K562 (cell line): ENCODE data around the gene NFS1. TPM values are rescaled to one million over a fixed set of nuclear protein-coding genes. Genes with fewer than 3 reads are reported as not detected.

Source experiments
- ATAC-seq: fragments of 200-7000 bp; cut with Tn5 transposase; 3 replicates; pipeline ENCODE4 v1.9.1; 2020; ENCODE audit warnings: moderate library complexity
- BruUV-seq: library from RNA; stranded (reverse); fragments of 400-500 nt; replicated peaks from 2 replicates; lab custom pipeline; 2021; lab: Mats Ljungman, UMichigan
- CTCF ChIA-PET: fragments of 300-600 bp; formaldehyde crosslinking; extraction: SDS; loops from one replicate; lab custom pipeline; 2021; ENCODE audit warnings: low intra/inter-chr PET ratio; lab: Yijun Ruan, JAX
- POLR2A ChIA-PET: fragments of 300-600, 350-650 bp; sonication (Branson Sonifier 250); formaldehyde crosslinking; extraction: SDS; loops from one replicate; lab custom pipeline; 2021; ENCODE audit warnings: antibody characterized with exemption, inconsistent platforms; lab: Yijun Ruan, JAX
- DNase-seq, 4 experiments: peaks; one replicate each; pipeline versions ENCODE4 v3.0.0 to v3.0.0-alpha.2; 2011 to 2018; ENCODE audit warnings: low spot score in 3 of 4, mixed read lengths in 3 of 4; ENCODE audit errors: extremely low read depth in 1 of 4
- FAIRE-seq: peaks from 2 replicates; lab custom pipeline; 2011; peaks lifted over from hg19 to GRCh38; lab: Jason Lieb, UNC
- H2AFZ ChIP-seq: 2 replicates; pipeline ENCODE4 v1.6.0; 2011; ENCODE audit warnings: low read depth, low read length, control low read depth, inconsistent platforms
- H3K27ac ChIP-seq: fragments of 200-600 bp; 3 replicates; pipeline ENCODE4 v1.8.0; 2011; ENCODE audit warnings: low read depth, mild to moderate bottlenecking, control low read depth, inconsistent platforms, low read length, moderate library complexity, mixed read lengths; ENCODE audit errors: extremely low read depth
- H3K27me3 ChIP-seq, 2 experiments: fragments of 300-600 bp in 1 of 2; 2 replicates in 1 of 2; 3 replicates in 1 of 2; pipeline versions ENCODE4 v1.6.0 to v1.8.0; 2011; ENCODE audit warnings: inconsistent platforms in 2 of 2, low read length in 2 of 2, mild to moderate bottlenecking in 1 of 2, mixed read lengths in 1 of 2, moderate library complexity in 1 of 2; ENCODE audit not compliant: control insufficient read depth in 2 of 2, insufficient read depth in 2 of 2
- H3K36me3 ChIP-seq: fragments of 300-600 bp; 3 replicates; pipeline ENCODE4 v1.8.0; 2011; ENCODE audit warnings: mild to moderate bottlenecking, low read length, inconsistent platforms; ENCODE audit not compliant: control insufficient read depth, insufficient read depth
- H3K4me1 ChIP-seq, 2 experiments: fragments of 200-600 bp in 1 of 2; replicated peaks in 1 of 2; 2 replicates in 1 of 2; 3 replicates in 1 of 2; pipeline versions ENCODE4 v1.5.1 to v1.8.0; 2011; ENCODE audit warnings: inconsistent platforms in 2 of 2, low read length in 2 of 2, mild to moderate bottlenecking in 1 of 2, mixed read lengths in 1 of 2, moderate library complexity in 1 of 2; ENCODE audit not compliant: control insufficient read depth in 2 of 2, insufficient read depth in 2 of 2
- H3K4me2 ChIP-seq: 2 replicates; pipeline ENCODE4 v1.6.1; 2011; ENCODE audit warnings: low read length, control low read depth, inconsistent platforms, mixed read lengths; ENCODE audit not compliant: insufficient read depth
- H3K4me3 ChIP-seq: fragments of 200-600 bp; sonication (generic), shearing (Covaris generic); 2 replicates; pipeline ENCODE4 v1.5.1; 2016; ENCODE audit warnings: control low read depth, inconsistent platforms
- H3K79me2 ChIP-seq: fragments of 200-600 bp; 3 replicates; pipeline ENCODE4 v1.8.0; 2011; ENCODE audit warnings: low read length, inconsistent platforms; ENCODE audit not compliant: control insufficient read depth, insufficient read depth
- H3K9ac ChIP-seq, 2 experiments: 2 replicates each; pipeline versions ENCODE4 v1.6.0 to v1.6.1; 2011; ENCODE audit warnings: low read depth in 2 of 2, low read length in 2 of 2, control low read depth in 1 of 2, inconsistent platforms in 1 of 2, mild to moderate bottlenecking in 1 of 2, mixed read lengths in 1 of 2; ENCODE audit not compliant: insufficient read depth in 1 of 2
- H3K9me1 ChIP-seq: one replicate; pipeline ENCODE4 v1.6.0; 2011; ENCODE audit warnings: inconsistent platforms, mild to moderate bottlenecking, low read length, moderate library complexity; ENCODE audit not compliant: control insufficient read depth, insufficient read depth
- H3K9me3 ChIP-seq: replicated peaks from 2 replicates; pipeline ENCODE4 v1.5.1; 2011; ENCODE audit warnings: low read depth, low read length, inconsistent platforms; ENCODE audit not compliant: control insufficient read depth, insufficient read depth
- H4K20me1 ChIP-seq: replicated peaks from 2 replicates; pipeline ENCODE4 v1.6.1; 2011; ENCODE audit warnings: low read length, inconsistent platforms, mixed read lengths; ENCODE audit not compliant: control insufficient read depth, insufficient read depth
- FOXM1 ChIP-seq, 2 experiments: fragments of 450-650 bp in 1 of 2; sonication (generic) in 1 of 2; formaldehyde crosslinking in 1 of 2; IDR thresholded peaks; 2 replicates each; pipeline versions ENCODE4 v1.6.1 to v1.9.0; 2017 to 2022; ENCODE audit warnings: low read depth in 2 of 2, mild to moderate bottlenecking in 2 of 2, missing genetic modification reagents in 1 of 2, moderate library complexity in 1 of 2
- POLR2AphosphoS5 ChIP-seq: IDR thresholded peaks from 2 replicates; pipeline ENCODE4 v1.6.1; 2011; ENCODE audit warnings: mild to moderate bottlenecking, low read depth, low read length, moderate library complexity; ENCODE audit not compliant: control insufficient read depth, insufficient read depth
- POLR2B ChIP-seq: fragments of 450-650 bp; IDR thresholded peaks from 2 replicates; pipeline ENCODE4 v1.6.1; 2018; ENCODE audit warnings: low read depth; ENCODE audit not compliant: partially characterized antibody
- POLR2G ChIP-seq: fragments of 200-400 bp; formaldehyde crosslinking; IDR thresholded peaks from 2 replicates; pipeline ENCODE4 v1.6.1; 2017; ENCODE audit warnings: low read depth, mild to moderate bottlenecking, antibody characterized with exemption, low read length, moderate library complexity
- WGBS: fragments of 100-300 bp; shearing (Covaris generic); methylation state at CpG from one replicate; pipeline ENCODE4 v1.1.6; 2016; ENCODE audit warnings: low coverage, mixed read lengths; ENCODE audit not compliant: insufficient coverage; ENCODE audit errors: missing lambda C conversion rate; 5-methylcytosine and 5-hydroxymethylcytosine counted together
- in situ Hi-C: fragments of 300-500 bp; cut with MboI; formaldehyde crosslinking; loops from 4 replicates; pipeline ENCODE4 v1.15.0; 2018; ENCODE audit warnings: inconsistent platforms, mixed read lengths
- intact Hi-C: fragments of 100-400 bp; cut with micrococcal nuclease; formaldehyde crosslinking; loops from 2 replicates; pipeline ENCODE4 v1.14.2; 2022
- polyA plus RNA-seq, 8 experiments: library from polyadenylated mRNA; depleted of rRNA in 4 of 8; stranded (reverse) in 5 of 8; unstranded in 3 of 8; fragments of >200 nt; fragmentation: Nextera tagmentation in 2 of 8; fragmentation: Illumina TruSeq in 1 of 8; extraction: Ambion mirVana in 2 of 8; extraction: Trizol in 1 of 8; gene quantifications; 2 replicates each; pipeline versions ENCODE4 v1.2.1 to v1.2.3, GENCODE V29; 2011 to 2014; ENCODE audit warnings: inconsistent platforms in 1 of 8, missing spikeins in 1 of 8
- total RNA-seq, 7 experiments: library from RNA; depleted of rRNA in 6 of 7; stranded (reverse); fragments of >200 nt in 6 of 7; fragmentation: Illumina TruSeq in 2 of 7; extraction: Trizol in 2 of 7; gene quantifications; 2 replicates each; pipeline versions ENCODE4 v1.2.1 to v1.2.3, GENCODE V29; 2011 to 2021; ENCODE audit warnings: low replicate concordance in 1 of 7

Gene NFS1
- total and polyA plus RNA-seq, 9 of the 15 experiments (the other 6 are each of a cell fraction or from before 2014, with no cell fraction given), result 11.5 to 84.8 (median 47.1) TPM

GRCh38 chr20:35720165-35721123, 21.3 kb upstream of the NFS1 start:
- H3K36me3 ChIP-seq, result peaks cover 98% of the 10 kb centered on the region
- no TSS peak for BruUV-seq
- in situ Hi-C loops, result no loop called here
- ChIA-PET POLR2A (interaction anchor here (0.6 to 7.2 kb wide), 10 partner anchors 9 to 232 kb away, joined by 3 to 102 read pairs (median 5); partner anchors contain the start of genes ERGIC3, NFS1, PHF20 and RBM39), CTCF (no interaction called here)
- FAIRE-seq, result no peak
- no peak overlapping the region for H2AFZ ChIP-seq
- no peak overlapping the region for H3K9ac ChIP-seq
- no peaks in the 10 kb centered on the region for H3K9me1 ChIP-seq
- intact Hi-C loops, result no loop called here
- H3K4me3 ChIP-seq, result no peak overlapping the region
- H3K27ac ChIP-seq, result no peak overlapping the region
- TF ChIP-seq FOXM1 (IDR thresholded peaks at IDR 0.05; ENCODE audit: low read depth) (no peak), FOXM1 (CRISPR knock-in tag; IDR thresholded peaks at IDR 0.05; ENCODE audit: low read depth) (no peak), POLR2B (peak; percentile 13), POLR2AphosphoS5 (peak; percentile 40; the same call in 1 of the 2 replicates), POLR2G (0 out of 2 replicates have a peak, but pooled peaks have one; percentile 13)
- TF ChIP-seq, all 486 proteins: peak for 3
- H3K4me2 ChIP-seq, result no peak overlapping the region
- DNase-seq (no peak), ATAC-seq (no peak)
- H3K79me2 ChIP-seq, result peaks cover 78% of the 10 kb centered on the region
- peaks cover 24% of the 10 kb centered on the region for H4K20me1 ChIP-seq
- WGBS, result 97% methylated on average over 13 of the region's 13 CpGs
- H3K4me1 ChIP-seq, result no peaks in the 10 kb centered on the region
- no peaks in the 10 kb centered on the region for H3K27me3 ChIP-seq
- H3K9me3 ChIP-seq, result no peaks in the 10 kb centered on the region
